Lower lobe of right lung (tissue), 2 donors: ENCODE results near the gene ALOXE3. TPM values are rescaled to one million over a fixed set of nuclear protein-coding genes. Genes with fewer than 3 reads are reported as not detected.
A peak's percentile ranks its signal among the peaks of the same experiment; 100 is the strongest.

Source experiments
- ATAC-seq, 2 donors: fragments of 200-7000 bp; cut with Tn5 transposase; one replicate each; pipeline ENCODE4 v1.9.1; 2020 to 2022; ENCODE audit warnings: mild to moderate bottlenecking in 2 of 2, moderate library complexity in 2 of 2
- DNase-seq: peaks from one replicate; pipeline ENCODE4 v3.0.0-alpha.2; 2020
- H3K27ac ChIP-seq: fragments of 200-600 bp; one replicate; pipeline ENCODE4 v1.8.0; 2022
- H3K27me3 ChIP-seq: fragments of 200-600 bp; one replicate; pipeline ENCODE4 v1.8.0; 2022; ENCODE audit warnings: low read depth
- H3K36me3 ChIP-seq: fragments of 200-600 bp; one replicate; pipeline ENCODE4 v1.8.0; 2022; ENCODE audit warnings: mild to moderate bottlenecking
- H3K4me1 ChIP-seq: fragments of 200-600 bp; one replicate; pipeline ENCODE4 v1.8.0; 2022
- H3K4me3 ChIP-seq: fragments of 200-600 bp; one replicate; pipeline ENCODE4 v1.8.0; 2022; ENCODE audit warnings: mild to moderate bottlenecking
- H3K9me3 ChIP-seq: fragments of 200-600 bp; one replicate; pipeline ENCODE4 v1.8.0; 2022
- CTCF ChIP-seq: fragments of 200-600 bp; IDR thresholded peaks from one replicate; pipeline ENCODE4 v1.8.0; 2022; ENCODE audit warnings: antibody characterized with exemption, mild to moderate bottlenecking
- intact Hi-C: fragments of 100-400 bp; cut with DNase I; formaldehyde crosslinking; loops from one replicate; pipeline ENCODE4 v1.11.0; 2022
- long read RNA-seq: library from polyadenylated mRNA; unstranded; transcript quantifications from one replicate; pipeline ENCODE4 v2.0.0, GENCODE V29; 2021
- total RNA-seq: library from RNA; stranded (reverse); fragmentation: NEBNext Ultra II Directional; extraction: Animal tissue kit (Norgen Biotek cat#: 25700); gene quantifications from one replicate; pipeline ENCODE4 v1.2.1, GENCODE V29; 2021
- donor health status: DM: no; HTN: yes; CAD: no; lungs with severe emphysema.

ALOXE3 gene
- not detected for total RNA-seq
- long read RNA-seq = 0 reads

DNA sequence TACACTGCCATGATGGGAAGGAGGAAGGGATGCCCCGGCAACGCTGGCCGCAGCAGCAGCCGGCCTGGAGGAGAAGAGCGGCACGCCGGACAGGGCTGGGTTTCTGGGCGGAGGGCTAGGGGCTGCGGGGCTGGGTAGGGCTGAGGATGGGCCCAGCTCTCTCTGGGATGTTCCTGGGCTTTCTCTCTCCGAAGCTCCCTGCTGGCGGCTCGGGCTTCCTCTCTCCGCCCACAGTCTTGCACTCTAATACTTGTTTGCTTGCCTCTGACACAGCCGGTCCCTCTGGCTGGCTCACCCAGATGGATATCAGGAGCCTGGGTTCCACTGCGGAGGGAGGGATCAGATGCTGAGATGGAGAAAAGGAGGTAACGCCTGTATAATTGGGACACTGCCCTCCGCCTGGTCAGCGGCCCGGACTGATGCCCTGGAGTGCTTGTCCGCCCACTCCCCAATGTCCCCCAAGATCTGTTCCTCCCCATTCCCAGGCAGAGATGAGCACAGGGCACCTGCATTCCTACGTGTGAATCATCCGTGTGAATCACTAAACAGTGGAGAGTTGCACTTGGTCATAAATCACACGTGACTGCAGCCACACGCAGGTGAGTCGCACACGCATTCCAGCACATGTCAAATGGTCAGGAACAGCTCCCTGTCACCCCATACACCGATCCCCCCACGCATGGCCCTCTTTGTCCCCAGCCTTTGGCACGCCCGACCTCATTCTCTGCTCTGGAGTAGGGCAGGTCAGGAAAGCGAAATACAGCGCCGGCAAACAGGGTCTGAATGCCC lies at the start of gene ALOXE3:
Gene ALOXE3 (minus strand): TSS at position 535 of the 789 bp plus-strand sequence. CDS start 524 bp downstream, at position 11.
- intact Hi-C loops = no loop called here
- DNase-seq (no peak), ATAC-seq (peak; percentile 10 to 20)
- no peaks in the 10 kb centered on the region for H3K36me3 ChIP-seq
- H3K27me3 ChIP-seq = peaks cover 68% of the 10 kb centered on the region
- no peak for TF ChIP-seq CTCF
- peak within 1 kb of the TSS; percentile 75 for H3K27ac ChIP-seq
- H3K9me3 ChIP-seq = no peaks in the 10 kb centered on the region
- H3K4me1 ChIP-seq = peaks cover 53% of the 10 kb centered on the region
- H3K4me3 ChIP-seq = peak within 1 kb of the TSS; percentile 74

- Histone ChIP-seq H3K36me3 (no peaks in the 10 kb centered on the region), H3K9me3 (no peaks in the 10 kb centered on the region), H3K27ac (no peak overlapping the region), H3K4me1 (peaks cover 17% of the 10 kb centered on the region), H3K4me3 (no peak overlapping the region), H3K27me3 (no peaks in the 10 kb centered on the region)
- ATAC-seq (no peak), DNase-seq (no peak)
- TF ChIP-seq CTCF = no peak
- intact Hi-C loops = no loop called here
These were observed 49.2 kb upstream of the ALOXE3 start for GRCh38 chr17:8167526-8167925.

- ATAC-seq = no peak
These were observed 48.4 kb upstream of the ALOXE3 start for GRCh38 chr17:8166731-8167130.

DNA sequence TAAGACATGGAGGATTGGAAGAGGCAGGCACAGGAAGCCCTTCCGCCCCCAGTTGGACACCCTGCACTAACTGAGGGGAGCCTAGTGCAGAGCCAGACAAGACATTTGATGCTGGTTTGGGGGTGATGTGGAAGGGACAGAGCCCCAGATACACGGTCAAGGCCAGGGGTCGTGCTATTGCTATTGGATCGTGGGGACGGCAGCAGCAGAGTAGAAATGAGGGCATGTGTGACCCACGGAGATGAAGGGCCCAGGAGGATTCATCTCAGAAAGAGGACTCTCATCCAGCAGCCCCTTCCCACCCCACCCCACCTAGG lies 46.5 kb upstream of the ALOXE3 start:
- peak overlapping the region; percentile 99 for H3K27ac ChIP-seq
- H3K27me3 ChIP-seq = no peaks in the 10 kb centered on the region
- TF ChIP-seq CTCF = no peak
- no peaks in the 10 kb centered on the region for H3K9me3 ChIP-seq
- peaks cover 39% of the 10 kb centered on the region for H3K4me1 ChIP-seq
- no peak for ATAC-seq
- intact Hi-C loops = no loop called here
- no peak overlapping the region for H3K4me3 ChIP-seq
- DNase-seq = peak; percentile 19
- H3K36me3 ChIP-seq = peaks cover 16% of the 10 kb centered on the region

More at GRCh38 chr17:8166731-8167130, 48.4 kb upstream of the ALOXE3 start:
- DNase-seq = peak; percentile 14
- no peaks in the 10 kb centered on the region for H3K36me3 ChIP-seq
- peaks cover 22% of the 10 kb centered on the region for H3K4me1 ChIP-seq
- no peak overlapping the region for H3K27ac ChIP-seq
- no peak overlapping the region for H3K4me3 ChIP-seq
- no peaks in the 10 kb centered on the region for H3K9me3 ChIP-seq
- TF ChIP-seq CTCF = no peak
- H3K27me3 ChIP-seq = no peaks in the 10 kb centered on the region
- intact Hi-C loops = no loop called here

DNA sequence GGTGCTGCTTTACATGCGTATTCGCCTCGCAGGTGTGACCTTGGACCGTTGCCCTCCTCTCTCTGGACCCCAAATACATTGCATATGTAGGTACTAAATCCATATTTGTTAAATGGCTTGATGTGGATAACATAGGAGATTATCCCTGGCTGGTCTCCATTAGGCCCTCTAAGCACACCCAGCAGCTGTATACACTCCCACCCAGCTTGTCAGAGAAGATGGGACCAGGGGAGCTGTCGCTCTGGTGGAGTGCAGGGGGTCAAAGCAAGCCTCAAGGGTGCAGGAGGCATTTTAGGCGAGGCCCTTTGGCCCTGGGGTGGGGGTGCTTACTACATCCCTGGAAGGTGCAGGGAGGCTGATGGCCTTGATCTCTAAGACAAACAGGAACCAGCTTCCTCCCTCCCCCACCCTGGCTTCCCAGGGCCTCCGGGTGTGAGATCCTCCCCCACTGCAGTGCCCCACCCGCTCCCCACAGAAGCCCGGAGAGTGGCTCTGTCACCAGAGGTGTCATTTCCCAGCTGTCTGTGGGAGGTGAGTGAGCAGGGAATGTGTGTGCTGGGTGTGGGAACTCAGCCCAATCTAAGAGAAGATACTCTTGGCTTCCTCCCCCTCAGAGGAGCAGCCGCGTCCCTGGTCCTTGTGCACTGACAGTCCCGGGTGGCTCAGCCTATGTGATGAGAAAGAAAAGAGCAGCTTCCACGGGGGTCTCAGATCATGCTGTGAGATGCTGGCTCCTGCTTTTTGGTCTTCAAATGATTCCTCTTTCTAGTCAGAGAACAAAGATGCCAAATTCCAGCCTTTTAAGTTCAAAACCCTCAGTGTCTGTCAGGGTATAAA lies 45.9 kb upstream of the ALOXE3 start:
- H3K36me3 ChIP-seq = peaks cover 22% of the 10 kb centered on the region
- no peaks in the 10 kb centered on the region for H3K27me3 ChIP-seq
- no peaks in the 10 kb centered on the region for H3K9me3 ChIP-seq
- intact Hi-C loops = no loop called here
- TF ChIP-seq CTCF = no peak
- peak; percentile 83 for DNase-seq
- H3K27ac ChIP-seq = peak overlapping the region; percentile 99
- H3K4me3 ChIP-seq = peak overlapping the region; percentile 12
- peaks cover 44% of the 10 kb centered on the region for H3K4me1 ChIP-seq
- peak; percentile 52 to 59 for ATAC-seq
